Measurements from ENCODE around the gene TTLL6. TPM values are rescaled to one million over a fixed set of nuclear protein-coding genes. Genes with fewer than 3 reads are reported as not detected.

The TTLL6 gene
- total and polyA plus RNA-seq, 2 donors (not counting 3 experiments of a cell fraction or from before 2014, with no cell fraction given): not detected

- no peaks in the 10 kb centered on the region for H3K36me3 ChIP-seq (ENCODE audit: control insufficient read depth in 2 of 2, extremely low read depth in 1 of 2, insufficient read depth in 2 of 2, low read length in 2 of 2)
- no peak for DNase-seq (ENCODE audit: low read depth, low spot score)
- intact Hi-C loops (cut with micrococcal nuclease) (no loop called here), dilution Hi-C loops (cut with MboI; ENCODE audit: extremely low pct_ligation_motif_present, low sequenced_read_pairs) (no loop called here)
- ChIA-PET CTCF (interaction anchor here (0.6 to 2.2 kb wide), 9 partner anchors 10 to 934 kb away, joined by 3 to 13 read pairs (median 4); no protein-coding TSS in a partner anchor), POLR2A (interaction anchor here (0.6 kb wide), 1 partner anchor 417 kb away, joined by 5 read pairs; no protein-coding TSS in a partner anchor)
- peaks cover 0 to 11% of the 10 kb centered on the region in 2 experiments for H3K27me3 ChIP-seq (ENCODE audit: control insufficient read depth in 2 of 2, insufficient read depth in 2 of 2, low read length in 2 of 2)
- H3K9me3 ChIP-seq (replicated peaks; ENCODE audit: control insufficient read depth, insufficient read depth, low read length): no peaks in the 10 kb centered on the region
- H3K4me2 ChIP-seq (ENCODE audit: insufficient read depth, low read length): no peak overlapping the region
- no peaks in the 10 kb centered on the region for H3K79me2 ChIP-seq (ENCODE audit: control insufficient read depth, insufficient read depth, low read length)
- FAIRE-seq: no peak
- no peak overlapping the region for H2AFZ ChIP-seq (ENCODE audit: low read depth, low read length)
- no peak overlapping the region for H3K9ac ChIP-seq (replicated peaks; ENCODE audit: extremely low read depth, insufficient read depth, low read length)
- no peaks in the 10 kb centered on the region for H3K4me1 ChIP-seq (ENCODE audit: control insufficient read depth, extremely low read depth, insufficient read depth, low read length)
- no peaks in the 10 kb centered on the region for H3K9me1 ChIP-seq (replicated peaks; ENCODE audit: control insufficient read depth, extremely low read depth, insufficient read depth, low read length)
- no peak overlapping the region for H3K27ac ChIP-seq (ENCODE audit: insufficient read depth, low read depth, low read length)
- no peak overlapping the region for H3K4me3 ChIP-seq (replicated peaks in 1 of 3; ENCODE audit: insufficient read depth in 1 of 3, low read depth in 1 of 3, low read length in 3 of 3)
- TF ChIP-seq POLR2AphosphoS5 (IDR thresholded peaks at IDR 0.05; ENCODE audit: insufficient read depth, low read depth, low read length): no peak
- TF ChIP-seq JUN (IDR thresholded peaks at IDR 0.05; ENCODE audit: borderline replicate concordance, insufficient read depth, insufficient read length, low read depth): no peak
- no peak for TF ChIP-seq POLR2A (IDR thresholded peaks at IDR 0.05; ENCODE audit: low read depth, low read length)
- no peak for TF ChIP-seq MAX (IDR thresholded peaks at IDR 0.05; ENCODE audit: insufficient read depth, insufficient read length)
- TF ChIP-seq EZH2 (IDR thresholded peaks at IDR 0.05; ENCODE audit: borderline replicate concordance, low read depth, low read length, severe bottlenecking): no peak
- no peak for TF ChIP-seq GATA2 (IDR thresholded peaks at IDR 0.05; ENCODE audit: insufficient read depth, insufficient read length, low read depth, low read length)
- TF ChIP-seq CTCF (IDR thresholded peaks at IDR 0.05; ENCODE audit: extremely low read depth in 1 of 2, insufficient read depth in 1 of 2, low read depth in 1 of 2, low read length in 2 of 2): no peak
- TF ChIP-seq MYC (IDR thresholded peaks at IDR 0.05; ENCODE audit: low read depth, low read length): no peak
- no peak for TF ChIP-seq FOS (IDR thresholded peaks at IDR 0.05; ENCODE audit: borderline replicate concordance, insufficient read depth, low read length)
- no TSS peak for BruUV-seq (replicated peaks)
- H4K20me1 ChIP-seq (replicated peaks; ENCODE audit: control insufficient read depth, extremely low read depth, insufficient read depth, low read length): no peaks in the 10 kb centered on the region
These were observed 37.6 kb downstream of the TTLL6 start for GRCh38 chr17:48779421-48779820.
